NAMALWA (cell line): ENCODE results near the gene SPRR5.

Experiments used
- DNase-seq: peaks from one replicate; pipeline ENCODE4 v3.0.0-alpha.2; 2015; ENCODE audit warnings: low spot score

Gene SPRR5, protein sequence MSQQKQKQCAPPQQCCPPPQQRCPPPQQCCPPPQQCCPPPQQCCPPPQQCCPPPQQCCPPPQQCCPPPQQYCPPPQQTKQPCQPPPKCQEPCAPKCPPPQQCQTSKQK

DNA sequence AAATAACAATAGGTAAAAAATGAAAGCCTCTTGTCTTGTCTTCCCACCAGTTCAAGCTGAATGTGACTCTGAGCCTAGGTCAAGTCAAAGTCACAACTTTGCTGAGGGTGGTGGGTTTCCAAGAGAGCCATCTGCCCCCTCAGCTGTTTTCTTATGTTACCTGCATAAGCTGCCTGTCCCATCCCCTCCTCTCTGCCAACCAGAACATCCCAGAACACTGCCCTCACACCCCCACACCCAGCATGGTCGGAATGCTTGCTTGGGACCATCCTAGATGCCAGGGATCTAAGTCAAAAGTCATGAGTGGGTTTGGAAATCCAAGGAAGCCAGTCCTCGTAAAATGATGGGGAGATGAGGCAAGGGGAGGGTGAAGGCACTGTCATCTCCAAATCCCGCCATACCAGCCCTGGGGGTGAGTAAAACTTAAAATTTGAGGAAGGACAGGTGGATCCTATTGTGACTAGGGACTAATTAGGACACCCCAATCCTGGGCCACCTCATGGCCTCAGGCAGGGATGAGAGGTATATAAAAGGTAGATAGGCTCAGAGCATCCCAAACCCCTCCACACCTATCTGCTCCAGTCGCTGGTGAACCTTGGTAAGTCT is at the start of gene SPRR5:
TSS of gene SPRR5 (plus strand) at position 556 of the 606 bp plus-strand sequence. CDS start 1,349 bp downstream, outside the sequence.
- DNase-seq: no peak

DNA sequence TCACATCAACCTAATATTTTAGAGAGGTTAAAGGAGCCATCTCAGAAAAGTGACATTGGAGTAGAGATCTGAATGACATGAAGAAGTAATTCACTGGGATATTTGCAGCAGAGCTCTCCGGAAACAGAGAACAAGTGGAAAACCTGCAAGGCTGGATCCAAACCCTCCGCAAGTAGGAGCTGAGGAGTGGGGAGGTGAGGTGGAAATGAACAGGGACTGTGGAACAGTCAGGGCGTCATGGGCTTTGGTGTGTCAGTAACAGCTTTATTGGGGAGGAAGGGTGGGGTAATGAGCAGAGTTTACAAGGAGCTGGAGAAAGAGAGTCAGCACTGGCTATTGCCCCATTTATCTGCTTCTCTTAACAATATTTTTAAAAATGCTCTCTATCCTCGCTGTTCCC is 48.0 kb upstream of the SPRR5 start:
- DNase-seq: no peak

DNA sequence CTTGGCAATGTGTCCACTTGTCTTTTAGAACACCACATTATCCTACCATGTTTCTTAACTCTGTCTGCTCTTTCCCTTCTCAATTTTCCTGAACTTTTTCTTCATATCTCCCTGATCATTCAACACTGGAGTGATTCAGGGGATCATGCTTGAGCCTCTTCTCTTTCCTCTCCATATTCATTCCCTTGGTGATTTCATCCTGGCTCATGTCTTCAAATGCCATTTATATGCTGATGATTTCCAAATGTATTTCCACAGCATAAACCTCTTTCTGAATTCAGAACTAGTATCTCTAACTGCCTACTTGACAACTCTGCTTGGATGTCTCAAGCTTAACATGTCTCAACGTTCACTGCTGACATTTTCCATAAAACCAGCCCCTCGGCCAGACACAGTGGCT is 47.1 kb upstream of the SPRR5 start:
- no peak for DNase-seq

GRCh38 chr1:152901631-152902030 is 45.4 kb upstream of the SPRR5 start:
- DNase-seq: no peak

DNA sequence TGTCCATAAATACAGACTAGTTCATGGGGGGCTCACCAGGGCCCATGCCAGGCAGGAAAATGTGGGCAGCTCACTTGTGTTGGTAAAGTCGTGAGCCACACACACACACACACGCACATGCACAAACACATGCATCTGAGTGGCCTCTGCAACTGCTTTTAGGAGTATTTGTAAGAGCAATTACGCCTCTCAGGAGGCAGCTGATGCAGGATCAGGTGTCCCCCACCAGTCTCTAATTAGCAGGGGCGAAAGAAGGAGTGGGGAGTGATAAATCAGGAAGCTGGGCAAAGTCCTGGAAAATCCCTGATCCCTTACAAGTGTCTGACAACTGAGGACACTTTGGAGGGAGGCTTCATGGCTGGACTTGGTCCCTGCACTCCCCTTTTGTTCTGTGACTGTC is 44.4 kb upstream of the SPRR5 start:
- DNase-seq: no peak

- no peak for DNase-seq
These were observed 42.1 kb upstream of the SPRR5 start for GRCh38 chr1:152904688-152905440.

- no peak for DNase-seq
These were observed 40.9 kb upstream of the SPRR5 start for GRCh38 chr1:152906023-152906565.

DNA sequence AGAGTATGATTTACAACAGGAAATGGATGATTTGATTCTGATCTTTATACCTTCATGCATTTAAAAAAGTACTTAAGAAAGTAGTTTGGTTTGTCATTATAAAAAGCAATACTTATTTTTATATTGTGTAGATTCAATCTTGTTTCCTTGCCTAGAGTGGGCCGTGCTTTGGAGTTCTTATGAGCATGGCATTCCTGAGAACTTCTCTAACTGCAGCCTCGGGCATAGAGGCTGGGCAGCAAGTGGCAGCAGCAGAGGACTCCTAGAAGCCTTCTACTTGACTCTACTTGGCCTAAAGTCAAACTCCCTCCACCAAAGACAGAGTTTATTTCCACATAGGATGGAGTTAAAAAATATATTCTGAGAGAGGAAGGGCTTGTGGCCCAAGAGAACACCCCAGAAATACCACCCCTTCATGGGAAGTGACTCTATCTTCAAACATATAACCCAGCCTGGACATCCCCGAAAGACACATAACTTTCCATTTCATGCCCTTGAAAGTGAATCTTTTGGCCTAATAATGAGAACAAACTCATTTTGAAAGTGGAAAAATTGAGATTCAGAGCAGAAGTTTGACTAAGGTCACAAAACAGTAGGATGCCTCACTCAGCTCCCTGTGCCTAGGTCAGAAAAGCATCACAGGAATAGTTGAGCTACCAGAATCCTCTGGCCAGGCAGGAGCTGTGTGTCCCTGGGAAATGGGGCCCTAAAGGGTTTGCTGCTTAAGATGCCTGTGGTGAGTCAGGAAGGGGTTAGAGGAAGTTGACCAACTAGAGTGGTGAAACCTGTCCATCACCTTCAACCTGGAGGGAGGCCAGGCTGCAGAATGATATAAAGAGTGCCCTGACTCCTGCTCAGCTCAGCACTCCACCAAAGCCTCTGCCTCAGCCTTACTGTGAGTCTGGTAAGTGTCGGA is 39.1 kb upstream of the SPRR5 start, which contains the start of gene IVL:
TSS of gene IVL (plus strand) at position 861 of the 916 bp plus-strand sequence. CDS start 1,252 bp downstream, outside the sequence.
- no peak for DNase-seq

DNA sequence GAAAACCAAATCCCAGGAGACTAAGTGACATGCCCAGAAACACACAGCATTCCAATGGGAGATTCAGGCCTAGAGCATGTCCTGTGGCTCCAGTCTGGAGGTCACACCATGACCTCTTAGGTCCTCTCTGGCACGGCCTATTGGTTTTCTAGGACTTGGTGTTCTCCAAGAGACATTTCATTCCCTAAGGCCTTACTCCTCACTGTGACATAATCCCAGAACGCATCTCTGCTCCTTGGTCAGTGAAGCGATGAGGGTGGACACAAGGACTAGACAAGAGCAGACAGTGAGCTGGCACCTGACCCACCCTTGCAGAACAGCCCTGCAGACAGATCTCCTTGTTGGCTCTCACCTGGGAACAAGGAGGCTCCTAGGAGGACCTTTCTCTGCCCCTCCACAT is 37.8 kb upstream of the SPRR5 start:
- no peak for DNase-seq

- no peak for DNase-seq
These were observed 34.5 kb upstream of the SPRR5 start for GRCh38 chr1:152912471-152912870.

DNA sequence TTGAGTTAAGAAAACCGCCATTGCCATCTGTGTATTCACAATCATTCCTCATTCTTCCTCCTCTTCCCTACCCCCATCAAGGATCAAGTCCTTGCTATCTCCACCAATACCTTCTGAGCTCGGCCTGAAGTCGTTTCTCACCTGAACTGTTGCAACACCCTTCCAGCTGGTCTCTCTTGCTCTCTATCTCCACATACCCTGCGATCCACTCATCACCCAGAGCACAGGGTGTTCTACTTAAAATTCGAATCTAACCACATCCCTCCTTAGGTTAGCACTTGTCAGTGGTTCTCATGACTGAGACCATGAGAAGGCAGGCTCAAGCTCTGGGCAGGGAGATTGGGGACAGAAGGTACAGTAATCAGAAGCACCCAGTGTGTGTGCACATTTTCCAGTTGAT is 34.1 kb upstream of the SPRR5 start:
- no peak for DNase-seq

GRCh38 chr1:152917794-152918193 is 29.2 kb upstream of the SPRR5 start:
- peak; percentile 28 for DNase-seq

DNA sequence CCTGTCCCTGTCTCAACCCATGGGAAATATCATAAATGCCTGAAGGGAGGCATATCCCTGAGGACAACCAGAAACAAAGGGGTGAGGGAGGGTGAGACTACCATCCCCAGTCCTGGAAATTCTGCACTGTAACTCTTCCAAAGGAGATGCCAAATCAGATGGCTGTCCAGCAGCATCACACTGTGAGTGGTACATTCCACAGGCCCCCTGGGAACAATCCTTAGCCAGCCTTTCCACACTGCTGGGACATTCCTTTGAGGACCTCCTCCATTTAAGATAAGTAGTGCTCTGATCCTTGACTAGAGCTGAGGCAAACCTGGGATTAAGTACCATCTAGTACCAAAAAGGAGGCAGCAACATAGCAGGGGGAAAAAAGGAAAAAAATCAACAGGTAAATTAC is 27.9 kb upstream of the SPRR5 start:
- DNase-seq: no peak

DNA sequence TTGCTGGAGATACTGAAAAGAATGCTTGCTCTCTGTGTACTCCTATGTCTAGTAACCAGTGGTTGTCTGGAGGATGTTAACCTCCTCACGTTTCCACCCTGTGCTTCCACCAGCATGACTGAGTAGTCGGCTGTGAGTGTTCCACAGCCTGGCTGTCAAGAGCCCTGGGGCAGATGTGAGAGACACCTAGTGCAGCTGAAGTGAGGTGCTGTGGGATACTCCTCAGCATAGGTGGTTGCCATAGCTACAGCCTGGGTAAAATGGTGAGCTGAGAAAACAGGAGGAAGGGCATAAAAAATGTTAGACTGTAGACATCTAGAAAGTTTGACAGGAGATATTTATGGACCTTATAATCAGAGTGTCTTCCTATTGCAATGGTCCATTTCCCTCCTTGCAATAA is 22.8 kb upstream of the SPRR5 start:
- no peak for DNase-seq

DNA sequence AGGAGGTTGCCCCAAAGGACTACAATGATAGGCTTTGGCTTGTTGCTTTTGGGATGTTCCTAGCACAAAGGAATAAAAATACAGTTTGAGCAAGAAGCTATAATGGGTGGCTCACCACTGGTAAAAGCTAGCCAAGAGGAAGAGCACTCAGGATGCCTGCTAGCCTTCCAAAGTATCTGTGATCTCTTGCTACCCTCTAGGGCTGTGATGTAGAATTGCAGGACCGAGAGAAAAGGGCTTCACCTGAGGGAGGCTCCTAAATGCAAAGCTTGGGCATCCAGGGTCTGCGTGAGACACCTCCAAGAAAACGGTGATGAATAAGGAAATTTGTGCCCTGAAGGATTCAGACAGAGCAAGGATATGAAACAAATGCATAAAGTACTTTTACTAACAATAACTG is 20.9 kb upstream of the SPRR5 start:
- DNase-seq: peak; percentile 51

- DNase-seq: no peak
These were observed 18.3 kb upstream of the SPRR5 start for GRCh38 chr1:152928671-152929070.

DNA sequence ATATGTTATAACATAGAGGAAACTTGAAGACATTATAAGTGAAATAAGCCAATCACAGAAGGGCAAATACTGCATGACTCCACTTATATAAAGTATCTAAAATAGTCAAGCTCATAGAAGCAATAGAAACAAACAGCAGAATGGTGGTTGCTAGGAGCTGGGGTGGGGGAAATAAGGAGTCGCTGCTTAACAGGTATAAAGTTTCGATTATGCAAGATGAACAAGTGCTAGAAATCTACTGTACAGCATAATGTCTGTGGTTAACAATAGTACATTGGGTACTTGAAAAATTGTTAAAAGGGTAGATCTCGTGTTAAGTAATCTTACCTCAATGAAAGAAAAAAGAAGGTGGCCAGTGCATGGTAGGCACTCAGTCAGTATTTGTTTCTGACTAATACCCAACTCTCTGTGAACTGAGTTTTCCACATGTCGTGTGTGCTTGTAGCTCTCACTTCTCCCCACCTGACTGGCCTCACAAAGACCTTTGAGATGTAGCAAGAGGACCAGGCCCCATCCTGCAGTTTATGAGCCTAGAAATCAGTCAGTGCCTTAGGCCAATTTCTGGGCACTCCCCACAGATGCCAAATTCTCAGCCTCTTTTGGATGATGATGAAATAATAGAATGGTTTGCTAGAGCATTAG is 14.7 kb upstream of the SPRR5 start:
- no peak for DNase-seq

- no peak for DNase-seq
These were observed 13.8 kb upstream of the SPRR5 start for GRCh38 chr1:152933196-152933595.

- DNase-seq: no peak
These were observed 6.4 kb upstream of the SPRR5 start for GRCh38 chr1:152940614-152941013.

DNA sequence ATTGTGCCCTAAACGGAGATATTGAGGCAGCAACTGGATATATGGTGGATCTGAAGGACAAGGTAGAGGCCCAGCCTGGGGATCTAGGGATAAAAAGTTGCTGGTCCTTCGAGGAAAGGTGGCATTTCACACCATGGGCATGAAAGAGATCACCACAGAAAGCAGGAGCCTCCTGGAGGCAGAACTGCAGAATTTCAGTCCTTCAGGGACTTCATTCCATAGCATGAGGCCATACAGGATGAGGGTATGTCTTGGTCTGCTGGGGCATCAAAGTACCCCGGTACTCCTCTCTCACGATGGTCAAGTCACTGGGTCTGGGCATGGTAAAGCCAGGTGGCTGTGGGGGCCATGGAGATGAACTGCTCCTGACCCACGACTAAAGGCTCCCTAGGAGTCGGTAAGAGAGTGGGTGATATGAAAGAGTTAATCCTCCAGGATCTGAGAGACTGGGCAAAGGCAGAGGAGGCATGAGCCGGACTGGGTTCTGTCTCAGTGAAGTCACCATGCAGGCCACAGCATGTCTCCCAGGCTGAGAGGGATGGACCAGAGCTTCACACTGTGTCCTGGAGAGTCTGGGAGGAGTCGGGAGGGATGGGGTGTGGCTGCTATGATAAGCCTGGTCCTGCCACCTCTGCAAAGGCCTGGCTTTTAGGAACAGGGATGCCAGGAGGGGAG is 5.8 kb upstream of the SPRR5 start:
- DNase-seq: no peak

- no peak for DNase-seq
These were observed 4.8 kb upstream of the SPRR5 start for GRCh38 chr1:152942161-152942560.
